KMS-11 (cell line): ENCODE results near the gene SMCO2.

ENCODE experiments used
- H2AFZ ChIP-seq: fragments of 200-600 bp; sonication (generic); 2 replicates; pipeline ENCODE4 v1.6.1; 2016; ENCODE audit warnings: antibody characterized with exemption, mixed run types, low read depth
- H3K27ac ChIP-seq: fragments of 200-600 bp; sonication (generic); 2 replicates; pipeline ENCODE4 v1.6.1; 2016; ENCODE audit warnings: mild to moderate bottlenecking, mixed run types
- H3K27me3 ChIP-seq: fragments of 200-600 bp; sonication (generic); 2 replicates; pipeline ENCODE4 v1.6.1; 2017; ENCODE audit warnings: mild to moderate bottlenecking, low read depth, mixed run types, moderate library complexity; ENCODE audit not compliant: insufficient read depth
- H3K36me3 ChIP-seq: fragments of 200-600 bp; sonication (generic); 2 replicates; pipeline ENCODE4 v1.6.1; 2017; ENCODE audit warnings: mild to moderate bottlenecking, mixed run types; ENCODE audit not compliant: insufficient read depth
- H3K4me1 ChIP-seq: fragments of 200-600 bp; sonication (generic); 2 replicates; pipeline ENCODE4 v1.6.1; 2016; ENCODE audit warnings: mild to moderate bottlenecking, low read depth, mixed run types; ENCODE audit not compliant: poor library complexity, severe bottlenecking
- H3K4me2 ChIP-seq: fragments of 200-600 bp; sonication (generic); 2 replicates; pipeline ENCODE4 v1.7.0; 2016; ENCODE audit warnings: mild to moderate bottlenecking, mixed run types
- H3K4me3 ChIP-seq: fragments of 200-600 bp; sonication (generic); IDR thresholded peaks from 2 replicates; pipeline ENCODE4 v1.6.1; 2017; ENCODE audit warnings: low read depth, low read length, mixed read lengths; ENCODE audit not compliant: insufficient read depth
- H3K79me2 ChIP-seq: fragments of 200-600 bp; sonication (generic); 2 replicates; pipeline ENCODE4 v1.6.1; 2016; ENCODE audit warnings: low read depth, mixed run types; ENCODE audit not compliant: insufficient read depth
- H3K9ac ChIP-seq: fragments of 200-600 bp; sonication (generic); 2 replicates; pipeline ENCODE4 v1.6.1; 2016; ENCODE audit warnings: mild to moderate bottlenecking, mixed run types
- H4K20me1 ChIP-seq: fragments of 200-600 bp; sonication (generic); 2 replicates; pipeline ENCODE4 v1.6.1; 2016; ENCODE audit warnings: mild to moderate bottlenecking, mixed run types; ENCODE audit not compliant: insufficient read depth
- CTCF ChIP-seq: fragments of 200-600 bp; sonication (generic); conservative IDR thresholded peaks from 2 replicates; pipeline ENCODE4 v1.6.1; 2017; ENCODE audit warnings: low read depth, mild to moderate bottlenecking, antibody characterized with exemption, low read length, moderate library complexity, mixed read lengths

The SMCO2 gene

GRCh38 chr12:27477049-27477448 lies 30.5 kb downstream of the SMCO2 start:
- no peak overlapping the region for H3K4me3 ChIP-seq
- H3K4me1 ChIP-seq = no peaks in the 10 kb centered on the region
- no peaks in the 10 kb centered on the region for H3K27me3 ChIP-seq
- no peak overlapping the region for H3K9ac ChIP-seq
- H2AFZ ChIP-seq = no peak overlapping the region
- H3K4me2 ChIP-seq = no peak overlapping the region
- TF ChIP-seq CTCF = no peak
- no peaks in the 10 kb centered on the region for H3K79me2 ChIP-seq
- H3K36me3 ChIP-seq = no peaks in the 10 kb centered on the region
- H3K27ac ChIP-seq = no peak overlapping the region
- H4K20me1 ChIP-seq = no peaks in the 10 kb centered on the region

GRCh38 chr12:27478949-27479348 lies 32.4 kb downstream of the SMCO2 start:
- no peaks in the 10 kb centered on the region for H3K79me2 ChIP-seq
- H3K4me3 ChIP-seq = no peak overlapping the region
- no peaks in the 10 kb centered on the region for H3K27me3 ChIP-seq
- TF ChIP-seq CTCF = no peak
- no peaks in the 10 kb centered on the region for H4K20me1 ChIP-seq
- no peak overlapping the region for H3K9ac ChIP-seq
- no peaks in the 10 kb centered on the region for H3K4me1 ChIP-seq
- H2AFZ ChIP-seq = no peak overlapping the region
- no peak overlapping the region for H3K27ac ChIP-seq
- no peaks in the 10 kb centered on the region for H3K36me3 ChIP-seq
- H3K4me2 ChIP-seq = no peak overlapping the region

- no peak overlapping the region for H3K4me3 ChIP-seq
- H3K4me1 ChIP-seq = no peaks in the 10 kb centered on the region
- no peak overlapping the region for H2AFZ ChIP-seq
- H3K27me3 ChIP-seq = no peaks in the 10 kb centered on the region
- H3K36me3 ChIP-seq = no peaks in the 10 kb centered on the region
- no peak overlapping the region for H3K27ac ChIP-seq
- TF ChIP-seq CTCF = no peak
- no peak overlapping the region for H3K9ac ChIP-seq
- H4K20me1 ChIP-seq = no peaks in the 10 kb centered on the region
- H3K4me2 ChIP-seq = no peak overlapping the region
- H3K79me2 ChIP-seq = no peaks in the 10 kb centered on the region
Observed at GRCh38 chr12:27480016-27480415, 33.5 kb downstream of the SMCO2 start.

GRCh38 chr12:27486961-27487360 lies 40.4 kb downstream of the SMCO2 start:
- no peaks in the 10 kb centered on the region for H4K20me1 ChIP-seq
- no peaks in the 10 kb centered on the region for H3K79me2 ChIP-seq
- no peak overlapping the region for H3K4me3 ChIP-seq
- no peak overlapping the region for H3K9ac ChIP-seq
- no peaks in the 10 kb centered on the region for H3K4me1 ChIP-seq
- no peak overlapping the region for H2AFZ ChIP-seq
- no peak overlapping the region for H3K4me2 ChIP-seq
- no peaks in the 10 kb centered on the region for H3K27me3 ChIP-seq
- H3K27ac ChIP-seq = no peak overlapping the region
- no peak for TF ChIP-seq CTCF
- H3K36me3 ChIP-seq = no peaks in the 10 kb centered on the region

- H3K27me3 ChIP-seq = no peaks in the 10 kb centered on the region
- no peaks in the 10 kb centered on the region for H3K79me2 ChIP-seq
- TF ChIP-seq CTCF = no peak
- no peaks in the 10 kb centered on the region for H4K20me1 ChIP-seq
- H3K4me2 ChIP-seq = no peak overlapping the region
- H2AFZ ChIP-seq = no peak overlapping the region
- no peaks in the 10 kb centered on the region for H3K4me1 ChIP-seq
- no peak overlapping the region for H3K9ac ChIP-seq
- no peaks in the 10 kb centered on the region for H3K36me3 ChIP-seq
- no peak overlapping the region for H3K4me3 ChIP-seq
- no peak overlapping the region for H3K27ac ChIP-seq
Observed at GRCh38 chr12:27488479-27488878, 41.9 kb downstream of the SMCO2 start.
